Transverse colon (tissue), 4 donors: Measurements from ENCODE around the gene CYB5R4. TPM values are rescaled to one million over a fixed set of nuclear protein-coding genes. Genes with fewer than 3 reads are reported as not detected.
"Not testable (repeated sequence)": the region's sequence is repeated elsewhere in the genome, so short reads cannot be mapped to it uniquely, and the experiment has no call there.

Experiments used
- DNase-seq: peaks from one replicate; pipeline ENCODE4 v3.0.0-alpha.2; 2019
- H3K27ac ChIP-seq, 4 donors: fragments of 200-600 bp; sonication (generic); 2 replicates each; pipeline ENCODE4 v1.5.1; 2016 to 2018; ENCODE audit warnings: inconsistent platforms in 4 of 4
- H3K27me3 ChIP-seq: fragments of 200-600 bp; sonication (generic); 2 replicates; pipeline ENCODE4 v1.5.1; 2017; ENCODE audit warnings: inconsistent platforms
- H3K36me3 ChIP-seq, 4 donors: fragments of 200-600 bp; sonication (generic); 2 replicates each; pipeline ENCODE4 v1.5.1; 2017 to 2019; ENCODE audit warnings: inconsistent platforms in 4 of 4
- H3K4me1 ChIP-seq, 4 donors: fragments of 200-600 bp; sonication (generic); 2 replicates each; pipeline ENCODE4 v1.5.1; 2017 to 2020; ENCODE audit warnings: inconsistent platforms in 4 of 4
- H3K4me3 ChIP-seq, 4 donors: fragments of 200-600 bp; sonication (generic); 1 replicate in 1 of 4; 2 replicates in 3 of 4; pipeline versions ENCODE4 v1.5.1 to v1.6.1; 2017 to 2019; ENCODE audit warnings: inconsistent platforms in 4 of 4
- H3K9me3 ChIP-seq, 2 donors: fragments of 200-600 bp; sonication (generic); 2 replicates each; pipeline ENCODE4 v1.5.1; 2017 to 2019; ENCODE audit warnings: inconsistent platforms in 2 of 2
- EP300 ChIP-seq: sonication (generic); formaldehyde crosslinking; IDR thresholded peaks from one replicate; pipeline ENCODE4 v1.6.1; 2017; ENCODE audit warnings: antibody characterized with exemption, low read depth
- POLR2A ChIP-seq: fragments of 450-650 bp; IDR thresholded peaks from one replicate; pipeline ENCODE4 v1.6.1; 2016; ENCODE audit warnings: antibody characterized with exemption, mild to moderate bottlenecking, moderate library complexity
- POLR2AphosphoS5 ChIP-seq, 3 donors: sonication (generic); formaldehyde crosslinking; IDR thresholded peaks; one replicate each; pipeline ENCODE4 v1.6.1; 2016; ENCODE audit warnings: antibody characterized with exemption in 3 of 3
- WGBS, 2 donors: methylation state at CpG; one replicate each; pipeline ENCODE4 v1.1.5; 2018; ENCODE audit warnings: low coverage in 1 of 2; 5-methylcytosine and 5-hydroxymethylcytosine counted together
- in situ Hi-C, 4 donors: fragments of 200-750 bp; cut with MboI; loops; one replicate each; pipeline versions ENCODE4 v1.15.0 to v1.15.1; 2017; ENCODE audit warnings: low sequenced_read_pairs in 3 of 4, low pct_ligation_motif_present in 1 of 4, low pct_unique_long_range_greater_than_20kb in 1 of 4
- intact Hi-C: fragments of 100-400 bp; cut with DNase I; formaldehyde crosslinking; loops from one replicate; pipeline ENCODE4 v1.15.1; 2023; ENCODE audit warnings: low total_unique reads
- total RNA-seq, 4 donors: library from RNA; depleted of rRNA; stranded (reverse); fragments of >200 nt; gene quantifications; one replicate each; pipeline ENCODE4 v1.1.0, GENCODE V29; 2016
- TF ChIP-seq, protein P1 (sequence below), 5 experiments: fragments of 200-600 bp in 3 of 5; fragments of 450-650 bp in 2 of 5; sonication (generic) in 3 of 5; IDR thresholded peaks; 1 replicate in 2 of 5; 2 replicates in 3 of 5; pipeline ENCODE4 v1.5.1; 2016 to 2017; ENCODE audit warnings: antibody characterized with exemption in 5 of 5, inconsistent platforms in 3 of 5, mild to moderate bottlenecking in 2 of 5, moderate library complexity in 1 of 5

The CYB5R4 gene
- total RNA-seq, 4 donors from 2014 or later, result 6.0 to 10.5 (median 8.4) TPM

DNA sequence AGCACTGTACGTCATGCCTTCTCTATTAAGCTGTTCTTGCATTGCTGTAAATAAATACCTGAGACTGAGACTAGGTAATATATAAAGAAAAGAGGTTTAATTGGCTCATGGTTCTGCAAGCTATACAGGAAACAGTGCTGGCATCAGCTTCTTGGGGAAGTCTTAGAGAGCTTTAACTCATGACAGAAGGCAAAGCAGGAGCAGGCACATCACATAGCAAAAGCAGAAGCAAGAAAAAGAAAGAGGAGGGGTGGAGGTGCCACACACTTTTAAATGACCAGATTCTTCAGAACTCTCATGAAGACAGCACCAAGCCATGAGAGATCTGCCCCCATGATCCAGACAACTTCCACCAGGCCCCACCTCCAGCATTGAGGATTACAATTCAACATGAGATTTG is 30.1 kb downstream of the CYB5R4 start:
- intact Hi-C loops, result no loop called here
- WGBS, 2 donors, result 100% methylated on average over 1 of the region's 1 CpG
- Histone ChIP-seq H3K4me1 (peaks cover 0 to 12% (median 0%) of the 10 kb centered on the region in 4 donors), H3K4me3 (no peak overlapping the region), H3K27me3 (no peaks in the 10 kb centered on the region), H3K9me3 (no peaks in the 10 kb centered on the region), H3K36me3 (no peaks in the 10 kb centered on the region), H3K27ac (no peak overlapping the region)
- in situ Hi-C loops, result loop anchor here (10.0 to 25.0 kb wide), 4 partner anchors 323 to 348 kb away; partner anchors contain the start of gene CEP162 (in 2 of the 4)
- DNase-seq, result no peak
- no peak for TF ChIP-seq POLR2A
- TF ChIP-seq, protein P1, sequence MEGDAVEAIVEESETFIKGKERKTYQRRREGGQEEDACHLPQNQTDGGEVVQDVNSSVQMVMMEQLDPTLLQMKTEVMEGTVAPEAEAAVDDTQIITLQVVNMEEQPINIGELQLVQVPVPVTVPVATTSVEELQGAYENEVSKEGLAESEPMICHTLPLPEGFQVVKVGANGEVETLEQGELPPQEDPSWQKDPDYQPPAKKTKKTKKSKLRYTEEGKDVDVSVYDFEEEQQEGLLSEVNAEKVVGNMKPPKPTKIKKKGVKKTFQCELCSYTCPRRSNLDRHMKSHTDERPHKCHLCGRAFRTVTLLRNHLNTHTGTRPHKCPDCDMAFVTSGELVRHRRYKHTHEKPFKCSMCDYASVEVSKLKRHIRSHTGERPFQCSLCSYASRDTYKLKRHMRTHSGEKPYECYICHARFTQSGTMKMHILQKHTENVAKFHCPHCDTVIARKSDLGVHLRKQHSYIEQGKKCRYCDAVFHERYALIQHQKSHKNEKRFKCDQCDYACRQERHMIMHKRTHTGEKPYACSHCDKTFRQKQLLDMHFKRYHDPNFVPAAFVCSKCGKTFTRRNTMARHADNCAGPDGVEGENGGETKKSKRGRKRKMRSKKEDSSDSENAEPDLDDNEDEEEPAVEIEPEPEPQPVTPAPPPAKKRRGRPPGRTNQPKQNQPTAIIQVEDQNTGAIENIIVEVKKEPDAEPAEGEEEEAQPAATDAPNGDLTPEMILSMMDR (IDR thresholded peaks at IDR 0.05), result no peak
- TF ChIP-seq POLR2AphosphoS5 (IDR thresholded peaks at IDR 0.05), result no peak
- no peak for TF ChIP-seq EP300

DNA sequence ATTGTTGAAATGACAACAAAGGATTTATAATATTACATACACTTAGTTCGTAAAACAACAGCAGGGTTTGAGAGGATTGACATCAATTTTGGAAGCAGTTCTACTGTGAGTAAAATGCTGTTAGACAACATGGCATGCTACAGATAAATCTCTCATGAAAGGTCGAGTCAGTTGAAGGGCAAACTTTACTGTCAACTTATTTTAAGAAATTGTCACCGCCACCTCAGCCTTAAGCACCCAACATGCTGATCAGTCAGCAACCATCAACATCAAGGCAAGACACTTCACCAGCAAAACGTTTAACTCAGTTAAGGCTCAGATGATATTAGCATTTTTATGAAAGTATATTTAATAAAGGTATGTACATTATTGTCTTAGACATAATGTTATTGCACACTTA is 31.0 kb downstream of the CYB5R4 start:
- no peak for DNase-seq
- TF ChIP-seq, protein P1 (IDR thresholded peaks at IDR 0.05), result no peak
- TF ChIP-seq POLR2AphosphoS5 (IDR thresholded peaks at IDR 0.05) (no peak), EP300 (no peak), POLR2A (no peak)
- intact Hi-C loops, result no loop called here
- Histone ChIP-seq H3K27me3 (no peaks in the 10 kb centered on the region), H3K9me3 (no peaks in the 10 kb centered on the region), H3K4me3 (no peak overlapping the region), H3K27ac (no peak overlapping the region), H3K4me1 (peaks cover 0 to 18% (median 1%) of the 10 kb centered on the region in 4 donors), H3K36me3 (no peaks in the 10 kb centered on the region)
- in situ Hi-C loops, result loop anchor here in 2 of 4 donors (25.0 kb wide), 2 partner anchors 322 to 347 kb away; partner anchors contain the start of gene CEP162 (in 1 of the 2)
- 82 to 96% methylated on average over 4 of the region's 4 CpGs for WGBS, 2 donors

DNA sequence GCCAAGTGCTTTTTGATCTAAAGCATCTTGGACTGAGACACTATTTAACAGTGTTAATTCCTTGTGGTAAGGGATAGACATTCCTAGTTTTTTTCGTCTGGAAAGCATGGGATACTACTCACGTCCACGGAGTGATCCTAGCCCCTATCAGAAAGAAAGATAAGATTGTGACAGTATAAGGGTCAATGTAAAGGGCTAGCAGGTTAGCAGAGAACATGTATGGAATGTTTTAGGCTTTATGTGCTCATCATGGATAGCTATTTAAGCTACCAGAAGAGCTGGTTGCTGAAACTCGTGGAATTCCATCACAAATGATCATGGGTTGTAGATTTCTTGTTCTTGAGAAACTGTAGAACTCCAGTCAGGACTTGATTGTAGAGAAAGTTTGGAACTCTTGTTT is 32.1 kb downstream of the CYB5R4 start:
- Histone ChIP-seq H3K27me3 (no peaks in the 10 kb centered on the region), H3K27ac (no peak overlapping the region), H3K4me3 (no peak overlapping the region), H3K36me3 (no peaks in the 10 kb centered on the region), H3K4me1 (peaks cover 0 to 18% (median 1%) of the 10 kb centered on the region in 4 donors), H3K9me3 (no peaks in the 10 kb centered on the region)
- in situ Hi-C loops, result loop anchor here in 2 of 4 donors (25.0 kb wide), 2 partner anchors 321 to 346 kb away; partner anchors contain the start of gene CEP162 (in 1 of the 2)
- 89% methylated on average over 4 of the region's 4 CpGs; no CpG with 5 or more reads in 1 of the 2 donors for WGBS, 2 donors
- intact Hi-C loops, result no loop called here
- no peak for TF ChIP-seq POLR2A
- no peak for TF ChIP-seq POLR2AphosphoS5 (IDR thresholded peaks at IDR 0.05)
- no peak for TF ChIP-seq EP300
- TF ChIP-seq, protein P1 (IDR thresholded peaks at IDR 0.05), result no peak
- DNase-seq, result no peak

DNA sequence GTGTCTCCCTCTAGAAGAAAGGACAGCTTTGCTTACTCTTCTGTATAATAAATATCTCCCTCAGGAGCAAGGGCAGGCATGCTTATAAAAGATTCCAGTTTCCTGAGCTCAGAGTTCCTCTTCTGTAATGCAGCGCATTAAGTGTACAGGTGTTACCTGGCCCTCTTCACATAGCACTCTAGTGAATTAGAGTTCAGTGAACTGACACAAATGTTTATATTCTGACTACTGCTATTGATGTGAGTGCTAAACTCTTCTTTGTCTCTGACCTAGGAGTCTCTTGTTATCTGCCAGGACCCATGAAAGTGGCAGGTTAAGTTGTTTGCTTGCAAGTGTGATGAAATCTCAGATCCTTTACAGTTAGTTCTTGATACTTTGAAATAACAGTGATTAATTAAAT is 33.5 kb downstream of the CYB5R4 start:
- in situ Hi-C loops, result loop anchor here in 2 of 4 donors (25.0 kb wide), 2 partner anchors 319 to 344 kb away; partner anchors contain the start of gene CEP162 (in 1 of the 2)

DNA sequence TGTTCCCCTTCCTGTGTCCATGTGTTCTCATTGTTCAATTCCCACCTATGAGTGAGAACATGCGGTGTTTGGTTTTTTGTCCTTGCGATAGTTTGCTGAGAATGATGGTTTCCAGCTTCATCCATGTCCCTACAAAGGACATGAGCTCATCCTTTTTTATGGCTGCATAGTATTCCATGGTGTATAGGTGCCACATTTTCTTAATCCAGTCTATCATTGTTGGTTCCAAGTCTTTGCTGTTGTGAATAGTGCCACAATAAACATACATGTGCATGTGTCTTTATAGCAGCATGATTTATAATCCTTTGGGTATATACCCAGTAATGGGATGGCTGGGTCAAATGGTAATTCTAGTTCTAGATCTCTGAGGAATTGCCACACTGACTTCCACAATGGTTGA is 37.6 kb downstream of the CYB5R4 start:
- H3K27me3 ChIP-seq, intact Hi-C loops, H3K9me3 ChIP-seq, H3K36me3 ChIP-seq, H3K4me3 ChIP-seq, H3K27ac ChIP-seq, DNase-seq: not testable (repeated sequence)
- H3K4me1 ChIP-seq, result peaks cover 0 to 18% (median 1%) of the 10 kb centered on the region in 4 donors
- in situ Hi-C loops, result loop anchor here in 2 of 4 donors (25.0 kb wide), 2 partner anchors 315 to 340 kb away; partner anchors contain the start of gene CEP162 (in 1 of the 2)
- WGBS, 2 donors, result 95% methylated on average over 2 of the region's 2 CpGs; no CpG with 5 or more reads in 1 of the 2 donors

More for the DNA sequence above, 33.5 kb downstream of the CYB5R4 start:
- H3K27me3 ChIP-seq, result no peaks in the 10 kb centered on the region
- DNase-seq, result no peak
- H3K36me3 ChIP-seq, result no peaks in the 10 kb centered on the region
- 96 to 100% methylated on average over 1 of the region's 1 CpG for WGBS, 2 donors
- TF ChIP-seq POLR2A (no peak), EP300 (no peak), POLR2AphosphoS5 (IDR thresholded peaks at IDR 0.05) (no peak)
- TF ChIP-seq, protein P1 (IDR thresholded peaks at IDR 0.05), result no peak
- intact Hi-C loops, result no loop called here
- no peak overlapping the region for H3K4me3 ChIP-seq
- peaks cover 0 to 18% (median 1%) of the 10 kb centered on the region in 4 donors for H3K4me1 ChIP-seq
- no peaks in the 10 kb centered on the region for H3K9me3 ChIP-seq
- no peak overlapping the region for H3K27ac ChIP-seq
